GM21825 (cell line): ENCODE measurements around the gene TAF6L.
A peak's percentile ranks its signal among the peaks of the same experiment; 100 is the strongest.
"Not testable (repeated sequence)": the region's sequence is repeated elsewhere in the genome, so short reads cannot be mapped to it uniquely, and the experiment has no call there.

Experiments used
- ATAC-seq: cut with Tn5 transposase; IDR thresholded peaks from one replicate; pipeline ENCODE4 v1.9.1; 2021; ENCODE audit warnings: mild to moderate bottlenecking, moderate library complexity; ENCODE audit not compliant: unreplicated experiment

TAF6L gene

GRCh38 chr11:62804310-62805075, 33.3 kb downstream of the TAF6L start:
- ATAC-seq = peak; percentile 5

GRCh38 chr11:62805076-62805892, 34.1 kb downstream of the TAF6L start, which contains the start of gene NXF1:
Gene NXF1, minus strand, starts transcription at chr11:62805440. Its CDS starts 84 bp downstream, at chr11:62805356.
- peak; percentile 83 for ATAC-seq

- ATAC-seq = no peak
Observed at GRCh38 chr11:62805961-62806441, 34.8 kb downstream of the TAF6L start.

- no peak for ATAC-seq
Observed at GRCh38 chr11:62806611-62807121, 35.5 kb downstream of the TAF6L start.

- no peak for ATAC-seq
Observed at GRCh38 chr11:62810748-62811147, 39.6 kb downstream of the TAF6L start.

- ATAC-seq = no peak
Observed at GRCh38 chr11:62811659-62812058, 40.5 kb downstream of the TAF6L start.

GRCh38 chr11:62816557-62816956, 45.4 kb downstream of the TAF6L start:
- no peak for ATAC-seq

GRCh38 chr11:62817129-62817528, 45.9 kb downstream of the TAF6L start:
- ATAC-seq = no peak

- no peak for ATAC-seq
Observed at GRCh38 chr11:62823677-62824076, 52.5 kb downstream of the TAF6L start.

GRCh38 chr11:62828130-62828529, 56.9 kb downstream of the TAF6L start:
- not testable (repeated sequence) for ATAC-seq

GRCh38 chr11:62830904-62831519, 59.8 kb downstream of the TAF6L start:
- no peak for ATAC-seq

GRCh38 chr11:62831520-62832335, 60.5 kb downstream of the TAF6L start, which contains the start of gene STX5:
Gene STX5, minus strand, starts transcription at chr11:62832051. Its CDS starts 808 bp downstream, at chr11:62831243.
- peak; percentile 78 for ATAC-seq

- ATAC-seq = peak; percentile 7
Observed at GRCh38 chr11:62832336-62833234, 61.4 kb downstream of the TAF6L start, which contains the start of gene TEX54. Gene TEX54, minus strand, starts transcription at chr11:62832841.

- no peak for ATAC-seq
Observed at GRCh38 chr11:62835336-62835735, 64.1 kb downstream of the TAF6L start.
